MM.1S (cell line): ENCODE data around the gene RAD17.
"Not testable (repeated sequence)": the region's sequence is repeated elsewhere in the genome, so short reads cannot be mapped to it uniquely, and the experiment has no call there.

Source experiments
- EZH2 ChIP-seq: fragments of 300-600 bp; sonication (generic); optimal IDR thresholded peaks from 2 replicates; pipeline ENCODE3; 2017; ENCODE audit warnings: low read depth, mild to moderate bottlenecking, antibody characterized with exemption, low read length, mixed read lengths
- EZH2phosphoT487 ChIP-seq: fragments of 300-600 bp; sonication (generic); IDR thresholded peaks from 2 replicates; pipeline ENCODE4 v1.6.1; 2018; ENCODE audit warnings: antibody characterized with exemption, low read length
- TF ChIP-seq, protein P1 (sequence below): fragments of 300-600 bp; sonication (generic); IDR thresholded peaks from 2 replicates; pipeline ENCODE4 v1.5.1; 2016; ENCODE audit warnings: antibody characterized with exemption, low read length, mixed read lengths

DNA sequence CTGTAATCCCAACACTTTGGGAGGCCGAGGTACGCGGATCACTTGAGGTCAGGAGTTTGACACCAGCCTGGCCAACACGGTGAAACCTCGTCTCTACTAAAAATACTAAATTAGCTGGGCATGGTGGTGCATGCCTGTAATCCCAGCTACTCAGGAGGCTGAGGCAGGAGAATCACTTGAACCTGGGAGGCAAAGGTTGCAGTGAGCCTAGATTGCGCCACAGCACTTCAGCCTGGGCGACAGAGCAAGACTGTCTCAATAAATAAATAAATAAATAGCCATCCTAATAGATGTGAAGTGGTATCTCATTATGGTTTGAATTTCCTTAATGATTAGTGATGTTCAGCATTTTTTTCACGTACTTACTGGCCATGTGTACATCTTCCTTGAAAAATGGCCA is 80.9 kb downstream of the RAD17 start:
- TF ChIP-seq EZH2, EZH2phosphoT487: not testable (repeated sequence)
- TF ChIP-seq, protein P1, sequence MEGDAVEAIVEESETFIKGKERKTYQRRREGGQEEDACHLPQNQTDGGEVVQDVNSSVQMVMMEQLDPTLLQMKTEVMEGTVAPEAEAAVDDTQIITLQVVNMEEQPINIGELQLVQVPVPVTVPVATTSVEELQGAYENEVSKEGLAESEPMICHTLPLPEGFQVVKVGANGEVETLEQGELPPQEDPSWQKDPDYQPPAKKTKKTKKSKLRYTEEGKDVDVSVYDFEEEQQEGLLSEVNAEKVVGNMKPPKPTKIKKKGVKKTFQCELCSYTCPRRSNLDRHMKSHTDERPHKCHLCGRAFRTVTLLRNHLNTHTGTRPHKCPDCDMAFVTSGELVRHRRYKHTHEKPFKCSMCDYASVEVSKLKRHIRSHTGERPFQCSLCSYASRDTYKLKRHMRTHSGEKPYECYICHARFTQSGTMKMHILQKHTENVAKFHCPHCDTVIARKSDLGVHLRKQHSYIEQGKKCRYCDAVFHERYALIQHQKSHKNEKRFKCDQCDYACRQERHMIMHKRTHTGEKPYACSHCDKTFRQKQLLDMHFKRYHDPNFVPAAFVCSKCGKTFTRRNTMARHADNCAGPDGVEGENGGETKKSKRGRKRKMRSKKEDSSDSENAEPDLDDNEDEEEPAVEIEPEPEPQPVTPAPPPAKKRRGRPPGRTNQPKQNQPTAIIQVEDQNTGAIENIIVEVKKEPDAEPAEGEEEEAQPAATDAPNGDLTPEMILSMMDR, result not testable (repeated sequence)
